HepG2 (cell line): Measurements from ENCODE around the gene HOXA5. TPM values are rescaled to one million over a fixed set of nuclear protein-coding genes. Genes with fewer than 3 reads are reported as not detected.

Experiments
- ATAC-seq: fragments of 200-7000 bp; cut with Tn5 transposase; 3 replicates; pipeline ENCODE4 v1.9.1; 2020; ENCODE audit warnings: mild to moderate bottlenecking, moderate library complexity
- BruUV-seq: library from RNA; stranded (reverse); fragments of 400-500 nt; replicated peaks from 2 replicates; lab custom pipeline; 2021; lab: Mats Ljungman, UMichigan
- CTCF ChIA-PET: fragments of 300-600 bp; formaldehyde crosslinking; extraction: SDS; loops from one replicate; lab custom pipeline; 2021; ENCODE audit warnings: low total read pairs, inconsistent platforms, low intra/inter-chr PET ratio; lab: Yijun Ruan, JAX
- POLR2A ChIA-PET: fragments of 350-600 bp; sonication (Branson Sonifier 250); formaldehyde crosslinking; loops from one replicate; lab custom pipeline; 2020; ENCODE audit warnings: antibody characterized with exemption, inconsistent platforms; lab: Yijun Ruan, JAX
- DNase-seq: peaks from one replicate; pipeline ENCODE4 v3.0.0-alpha.2; 2015; ENCODE audit warnings: low spot score
- FAIRE-seq: peaks from 3 replicates; lab custom pipeline; 2011; peaks lifted over from hg19 to GRCh38; lab: Jason Lieb, UNC
- H2AFZ ChIP-seq: one replicate; pipeline ENCODE4 v1.6.1; 2011; ENCODE audit warnings: low read length, inconsistent platforms
- H3K27ac ChIP-seq: fragments of 300-600 bp; 3 replicates; pipeline ENCODE4 v1.8.0; 2011; ENCODE audit warnings: mixed run types, mild to moderate bottlenecking, mixed read lengths, low read length, inconsistent platforms; ENCODE audit not compliant: insufficient read depth; ENCODE audit errors: extremely low read length
- H3K27me3 ChIP-seq, 2 experiments: fragments of 200-600 bp in 1 of 2; 2 replicates in 1 of 2; 3 replicates in 1 of 2; pipeline versions ENCODE4 v1.6.0 to v1.8.0; 2011; ENCODE audit warnings: low read length in 2 of 2, mild to moderate bottlenecking in 2 of 2, moderate library complexity in 2 of 2, inconsistent platforms in 1 of 2; ENCODE audit not compliant: insufficient read depth in 2 of 2, control insufficient read depth in 1 of 2
- H3K36me3 ChIP-seq, 2 experiments: fragments of 200-600 bp in 1 of 2; replicated peaks in 1 of 2; 2 replicates in 1 of 2; 3 replicates in 1 of 2; pipeline versions ENCODE4 v1.5.1 to v1.8.0; 2011; ENCODE audit warnings: low read length in 2 of 2, inconsistent platforms in 1 of 2; ENCODE audit not compliant: insufficient read depth in 2 of 2, control insufficient read depth in 1 of 2
- H3K4me1 ChIP-seq: 2 replicates; pipeline ENCODE4 v1.5.1; 2012; ENCODE audit warnings: low read length, inconsistent platforms; ENCODE audit not compliant: insufficient read depth
- H3K4me2 ChIP-seq: 2 replicates; pipeline ENCODE4 v1.6.0; 2011; ENCODE audit warnings: low read depth, low read length, inconsistent platforms
- H3K4me3 ChIP-seq, 3 experiments: fragments of 200-600 bp in 1 of 3; sonication (generic), shearing (Covaris generic) in 1 of 3; replicated peaks in 1 of 3; 2 replicates each; pipeline ENCODE4 v1.5.1; 2011 to 2016; ENCODE audit warnings: low read length in 3 of 3, inconsistent platforms in 2 of 3, low read depth in 2 of 3, mild to moderate bottlenecking in 2 of 3, control low read depth in 1 of 3, mixed read lengths in 1 of 3; ENCODE audit not compliant: insufficient read depth in 1 of 3
- H3K79me2 ChIP-seq: one replicate; pipeline ENCODE4 v1.6.1; 2011; ENCODE audit warnings: low read length, inconsistent platforms; ENCODE audit not compliant: insufficient read depth
- H3K9ac ChIP-seq: 2 replicates; pipeline ENCODE4 v1.6.0; 2011; ENCODE audit warnings: mild to moderate bottlenecking, low read depth, low read length, inconsistent platforms; ENCODE audit not compliant: insufficient read depth
- H3K9me3 ChIP-seq: 2 replicates; pipeline ENCODE4 v1.5.1; 2012; ENCODE audit warnings: mild to moderate bottlenecking, low read length
- H4K20me1 ChIP-seq: 2 replicates; pipeline ENCODE4 v1.6.0; 2011; ENCODE audit warnings: inconsistent platforms, mild to moderate bottlenecking, low read length, moderate library complexity; ENCODE audit not compliant: insufficient read depth
- FOXA1 ChIP-seq, 2 experiments: fragments of 450-650 bp in 1 of 2; sonication (generic) in 1 of 2; formaldehyde crosslinking in 1 of 2; IDR thresholded peaks; 2 replicates each; pipeline versions ENCODE4 v1.4.0 to v1.6.1; 2016 to 2020; ENCODE audit warnings: missing genetic modification reagents in 1 of 2
- HNRNPUL1 ChIP-seq: fragments of 200-400 bp; formaldehyde crosslinking; IDR thresholded peaks from 2 replicates; pipeline ENCODE4 v1.6.1; 2017; ENCODE audit warnings: low read depth, mild to moderate bottlenecking, low read length, moderate library complexity
- RBFOX2 ChIP-seq: fragments of 200-400 bp; formaldehyde crosslinking; IDR thresholded peaks from 2 replicates; pipeline ENCODE4 v1.6.1; 2017; ENCODE audit warnings: low read depth, mild to moderate bottlenecking, low read length
- SIX1 ChIP-seq: sonication (generic); formaldehyde crosslinking; IDR thresholded peaks from 2 replicates; pipeline ENCODE4 v1.4.0; 2020; ENCODE audit warnings: missing genetic modification reagents, borderline replicate concordance
- SMAD3 ChIP-seq: sonication (generic); formaldehyde crosslinking; IDR thresholded peaks from 2 replicates; pipeline ENCODE4 v1.4.0; 2020; ENCODE audit warnings: missing genetic modification reagents
- ZNF44 ChIP-seq: sonication (generic); formaldehyde crosslinking; IDR thresholded peaks from 2 replicates; pipeline ENCODE4 v1.5.1; 2020; ENCODE audit warnings: mild to moderate bottlenecking, missing genetic modification reagents
- WGBS: methylation state at CpG from one replicate; pipeline ENCODE4 v1.1.6; 2017; ENCODE audit warnings: low lambda C conversion rate; 5-methylcytosine and 5-hydroxymethylcytosine counted together
- in situ Hi-C: cut with HindIII; loops from 2 replicates; pipeline ENCODE4 v1.10.0; 2017; ENCODE audit warnings: low pct_unique_long_range_greater_than_20kb; ENCODE audit not compliant: extremely low pct_ligation_motif_present
- intact Hi-C: fragments of 100-400 bp; cut with micrococcal nuclease; formaldehyde crosslinking; loops from one replicate; pipeline ENCODE4 v1.10.0; 2022; ENCODE audit not compliant: unreplicated experiment
- polyA plus RNA-seq, 8 experiments: library from polyadenylated mRNA; depleted of rRNA in 3 of 8; stranded (reverse) in 7 of 8; unstranded in 1 of 8; fragments of >200 nt; fragmentation: Illumina TruSeq in 4 of 8; extraction: Trizol in 4 of 8; gene quantifications; 2 replicates each; pipeline versions ENCODE4 v1.2.1 to v1.2.3, GENCODE V29; 2011 to 2016; ENCODE audit warnings: low read depth in 4 of 8, missing spikeins in 1 of 8, mixed read lengths in 1 of 8; ENCODE audit not compliant: insufficient read depth in 1 of 8
- total RNA-seq, 5 experiments: library from RNA; depleted of rRNA; stranded (reverse); fragments of >200 nt; fragmentation: Illumina TruSeq; extraction: Trizol; gene quantifications; 2 replicates each; pipeline ENCODE4 v1.2.3, GENCODE V29; 2016; ENCODE audit warnings: low read depth in 1 of 5
- TF ChIP-seq, protein P1 (sequence below): IDR thresholded peaks from 2 replicates; pipeline ENCODE4 v1.6.1; 2016; ENCODE audit warnings: control low read depth
- TF ChIP-seq, protein P2 (sequence below): sonication (generic); formaldehyde crosslinking; IDR thresholded peaks from 2 replicates; pipeline ENCODE4 v1.4.0; 2020; ENCODE audit warnings: mild to moderate bottlenecking, missing genetic modification reagents

HOXA5 gene
- total and polyA plus RNA-seq, 2 of the 13 experiments (the other 11 are each of a cell fraction or from before 2014, with no cell fraction given) = 3.2 to 3.6 TPM

DNA sequence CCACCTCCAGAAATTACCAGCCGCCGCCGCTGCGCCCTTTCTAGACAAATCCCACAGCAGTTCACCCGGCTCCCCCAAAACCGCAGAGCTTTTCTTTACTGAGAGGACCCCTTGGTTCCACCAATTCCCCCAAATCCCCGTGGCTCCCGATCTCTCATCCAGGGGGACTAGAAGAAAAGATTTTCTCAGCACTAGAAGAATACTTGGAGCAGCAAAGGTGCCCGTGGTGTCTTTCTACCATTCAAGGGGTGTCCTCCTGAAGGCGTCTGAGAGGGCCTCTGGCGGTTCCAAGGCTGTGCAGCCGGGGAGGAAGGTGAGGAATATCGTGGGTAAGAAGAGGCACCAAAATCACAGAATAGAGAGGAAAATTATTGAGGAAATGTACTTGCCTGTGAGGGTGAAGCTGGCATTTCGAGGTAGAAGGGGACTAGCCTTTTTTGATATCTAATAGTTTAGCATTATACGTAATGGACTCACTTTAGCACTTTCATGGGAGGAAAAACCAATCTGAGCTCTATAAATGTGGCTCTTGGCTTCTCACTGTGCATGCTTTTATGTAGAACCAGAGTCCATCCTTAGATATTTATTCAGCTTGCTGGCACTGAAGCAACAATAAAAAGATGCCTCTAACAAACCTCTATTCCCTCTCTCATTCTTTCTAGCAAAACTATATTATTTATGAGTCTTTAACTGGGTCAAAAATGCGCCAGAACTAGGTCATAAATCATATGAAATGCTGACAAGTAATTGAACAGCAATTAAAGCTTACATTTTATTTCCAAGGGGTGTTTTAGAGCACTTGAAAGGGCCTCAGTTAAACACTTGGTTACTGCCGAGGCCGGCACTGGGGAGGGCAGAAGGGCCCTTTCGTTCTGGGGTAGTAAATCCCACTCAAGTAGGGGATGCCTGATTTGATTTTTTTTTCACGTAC lies 27.2 kb downstream of the HOXA5 start:
- FAIRE-seq = no peak
- TF ChIP-seq RBFOX2 (0 out of 2 replicates have a peak, but pooled peaks have one; percentile 25), SMAD3 (CRISPR knock-in tag) (no peak)

DNA sequence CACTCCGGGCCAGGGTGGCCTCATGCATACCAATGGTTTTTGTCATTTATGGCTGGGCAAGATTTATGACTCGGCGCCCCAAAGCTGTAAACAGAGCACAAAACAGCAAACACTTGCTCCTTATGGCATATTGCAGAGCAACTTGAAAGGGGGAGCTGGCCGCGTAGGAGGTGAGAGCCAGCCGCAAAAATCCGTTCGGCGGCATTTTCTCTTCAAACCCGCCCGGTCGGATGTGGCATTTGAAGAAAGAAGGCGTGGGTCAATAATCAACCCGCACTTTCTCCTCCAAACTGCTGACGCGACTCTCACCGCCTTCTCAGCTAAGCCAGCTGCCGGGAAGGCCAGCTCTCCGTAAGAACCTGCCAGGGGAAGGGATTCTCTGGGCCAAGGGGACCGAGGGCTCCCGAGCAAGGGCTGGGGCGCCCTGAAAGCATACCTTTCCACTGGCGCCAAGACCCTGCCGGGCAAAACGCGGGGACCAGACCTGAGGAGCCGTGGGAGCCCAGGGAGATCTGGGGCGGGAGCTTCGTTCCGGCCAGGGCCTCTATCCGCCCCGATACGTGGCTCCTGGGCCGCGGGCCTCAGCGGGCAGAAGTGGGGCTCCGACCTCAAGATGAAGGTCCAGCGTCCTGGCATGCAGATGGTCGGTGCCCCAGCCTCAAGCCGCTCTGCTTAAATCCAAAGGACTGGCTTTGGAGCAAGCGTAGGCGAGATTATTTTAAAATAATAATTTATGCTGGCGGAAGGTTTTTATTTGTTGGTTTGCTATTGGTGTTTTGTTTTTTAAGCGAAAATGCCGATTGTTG lies 28.1 kb downstream of the HOXA5 start:
- Histone ChIP-seq H3K79me2 (peaks cover 38% of the 10 kb centered on the region), H3K4me3 (no peak overlapping the region), H3K27ac (no peak overlapping the region), H2AFZ (no peak overlapping the region), H4K20me1 (peaks cover 13% of the 10 kb centered on the region), H3K36me3 (peaks cover 0 to 6% of the 10 kb centered on the region in 2 experiments; a peak in 3 of 5 replicates), H3K4me2 (no peak overlapping the region), H3K27me3 (no peaks in the 10 kb centered on the region), H3K9me3 (no peaks in the 10 kb centered on the region), H3K4me1 (peaks cover 39% of the 10 kb centered on the region), H3K9ac (no peak overlapping the region)
- in situ Hi-C loops (no loop called here), intact Hi-C loops (no loop called here)
- no peak for FAIRE-seq
- no peak for ATAC-seq
- no TSS peak for BruUV-seq
- ChIA-PET CTCF (no interaction called here), POLR2A (no interaction called here)
- DNase-seq = no peak
- WGBS = 97% methylated on average over 45 of the region's 45 CpGs
- TF ChIP-seq SIX1 (CRISPR knock-in tag) (no peak), ZNF44 (CRISPR knock-in tag) (no peak), HNRNPUL1 (no peak), FOXA1 (IDR thresholded peaks at IDR 0.05) (no peak), FOXA1 (CRISPR knock-in tag; IDR thresholded peaks at IDR 0.05) (no peak)
- TF ChIP-seq, protein P1, sequence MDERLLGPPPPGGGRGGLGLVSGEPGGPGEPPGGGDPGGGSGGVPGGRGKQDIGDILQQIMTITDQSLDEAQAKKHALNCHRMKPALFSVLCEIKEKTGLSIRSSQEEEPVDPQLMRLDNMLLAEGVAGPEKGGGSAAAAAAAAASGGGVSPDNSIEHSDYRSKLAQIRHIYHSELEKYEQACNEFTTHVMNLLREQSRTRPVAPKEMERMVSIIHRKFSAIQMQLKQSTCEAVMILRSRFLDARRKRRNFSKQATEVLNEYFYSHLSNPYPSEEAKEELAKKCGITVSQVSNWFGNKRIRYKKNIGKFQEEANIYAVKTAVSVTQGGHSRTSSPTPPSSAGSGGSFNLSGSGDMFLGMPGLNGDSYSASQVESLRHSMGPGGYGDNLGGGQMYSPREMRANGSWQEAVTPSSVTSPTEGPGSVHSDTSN (CRISPR knock-in tag) = no peak
- TF ChIP-seq, protein P2, sequence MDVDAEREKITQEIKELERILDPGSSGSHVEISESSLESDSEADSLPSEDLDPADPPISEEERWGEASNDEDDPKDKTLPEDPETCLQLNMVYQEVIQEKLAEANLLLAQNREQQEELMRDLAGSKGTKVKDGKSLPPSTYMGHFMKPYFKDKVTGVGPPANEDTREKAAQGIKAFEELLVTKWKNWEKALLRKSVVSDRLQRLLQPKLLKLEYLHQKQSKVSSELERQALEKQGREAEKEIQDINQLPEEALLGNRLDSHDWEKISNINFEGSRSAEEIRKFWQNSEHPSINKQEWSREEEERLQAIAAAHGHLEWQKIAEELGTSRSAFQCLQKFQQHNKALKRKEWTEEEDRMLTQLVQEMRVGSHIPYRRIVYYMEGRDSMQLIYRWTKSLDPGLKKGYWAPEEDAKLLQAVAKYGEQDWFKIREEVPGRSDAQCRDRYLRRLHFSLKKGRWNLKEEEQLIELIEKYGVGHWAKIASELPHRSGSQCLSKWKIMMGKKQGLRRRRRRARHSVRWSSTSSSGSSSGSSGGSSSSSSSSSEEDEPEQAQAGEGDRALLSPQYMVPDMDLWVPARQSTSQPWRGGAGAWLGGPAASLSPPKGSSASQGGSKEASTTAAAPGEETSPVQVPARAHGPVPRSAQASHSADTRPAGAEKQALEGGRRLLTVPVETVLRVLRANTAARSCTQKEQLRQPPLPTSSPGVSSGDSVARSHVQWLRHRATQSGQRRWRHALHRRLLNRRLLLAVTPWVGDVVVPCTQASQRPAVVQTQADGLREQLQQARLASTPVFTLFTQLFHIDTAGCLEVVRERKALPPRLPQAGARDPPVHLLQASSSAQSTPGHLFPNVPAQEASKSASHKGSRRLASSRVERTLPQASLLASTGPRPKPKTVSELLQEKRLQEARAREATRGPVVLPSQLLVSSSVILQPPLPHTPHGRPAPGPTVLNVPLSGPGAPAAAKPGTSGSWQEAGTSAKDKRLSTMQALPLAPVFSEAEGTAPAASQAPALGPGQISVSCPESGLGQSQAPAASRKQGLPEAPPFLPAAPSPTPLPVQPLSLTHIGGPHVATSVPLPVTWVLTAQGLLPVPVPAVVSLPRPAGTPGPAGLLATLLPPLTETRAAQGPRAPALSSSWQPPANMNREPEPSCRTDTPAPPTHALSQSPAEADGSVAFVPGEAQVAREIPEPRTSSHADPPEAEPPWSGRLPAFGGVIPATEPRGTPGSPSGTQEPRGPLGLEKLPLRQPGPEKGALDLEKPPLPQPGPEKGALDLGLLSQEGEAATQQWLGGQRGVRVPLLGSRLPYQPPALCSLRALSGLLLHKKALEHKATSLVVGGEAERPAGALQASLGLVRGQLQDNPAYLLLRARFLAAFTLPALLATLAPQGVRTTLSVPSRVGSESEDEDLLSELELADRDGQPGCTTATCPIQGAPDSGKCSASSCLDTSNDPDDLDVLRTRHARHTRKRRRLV (CRISPR knock-in tag) = no peak

More for the DNA sequence above, 27.2 kb downstream of the HOXA5 start:
- H3K4me3 ChIP-seq = no peak overlapping the region
- no peaks in the 10 kb centered on the region for H3K27me3 ChIP-seq
- no peak overlapping the region for H2AFZ ChIP-seq
- BruUV-seq = no TSS peak
- POLR2A ChIA-PET = interaction anchor here (1.6 kb wide), 1 partner anchor 252 kb away, joined by 5 read pairs; the partner anchor contains the start of gene SKAP2
- no peaks in the 10 kb centered on the region for H3K9me3 ChIP-seq
- intact Hi-C loops (no loop called here), in situ Hi-C loops (no loop called here)
- peaks cover 18% of the 10 kb centered on the region for H4K20me1 ChIP-seq
- peaks cover 47% of the 10 kb centered on the region for H3K79me2 ChIP-seq
- WGBS = 95% methylated on average over 20 of the region's 20 CpGs
- CTCF ChIA-PET = no interaction called here
- no peak overlapping the region for H3K27ac ChIP-seq
- H3K4me2 ChIP-seq = no peak overlapping the region
- peaks cover 43% of the 10 kb centered on the region for H3K4me1 ChIP-seq
- ATAC-seq (no peak), DNase-seq (no peak)
- no peak overlapping the region for H3K9ac ChIP-seq
- peaks cover 0 to 6% of the 10 kb centered on the region in 2 experiments; a peak in 3 of 5 replicates for H3K36me3 ChIP-seq
